T-helper 2 cell treated with Interferon-gamma antibody and Interleukin-4, amounts not matched to agents 5 μg/mL and 100 μg/mL, for 36 hours (primary cell): Measurements from ENCODE around the gene DAAM1.

Source experiments
- DNase-seq: peaks from one replicate; pipeline ENCODE4 v3.0.0; 2021; ENCODE audit warnings: low spot score
- H3K27ac Mint-ChIP-seq: one replicate; pipeline ENCODE4 v1.8.0; 2021; ENCODE audit warnings: mild to moderate bottlenecking, mixed read lengths
- H3K27me3 Mint-ChIP-seq: one replicate; pipeline ENCODE4 v1.8.0; 2021; ENCODE audit warnings: low read depth, mixed read lengths
- H3K36me3 Mint-ChIP-seq: one replicate; pipeline ENCODE4 v1.8.0; 2021; ENCODE audit warnings: low read depth, mixed read lengths
- H3K4me1 Mint-ChIP-seq: one replicate; pipeline ENCODE4 v1.8.0; 2021; ENCODE audit warnings: low read depth, mixed read lengths
- H3K4me3 Mint-ChIP-seq: one replicate; pipeline ENCODE4 v1.8.0; 2022; ENCODE audit warnings: mild to moderate bottlenecking, moderate library complexity, mixed read lengths
- H3K9me3 Mint-ChIP-seq: one replicate; pipeline ENCODE4 v1.8.0; 2021; ENCODE audit warnings: mixed read lengths

DAAM1 gene

DNA sequence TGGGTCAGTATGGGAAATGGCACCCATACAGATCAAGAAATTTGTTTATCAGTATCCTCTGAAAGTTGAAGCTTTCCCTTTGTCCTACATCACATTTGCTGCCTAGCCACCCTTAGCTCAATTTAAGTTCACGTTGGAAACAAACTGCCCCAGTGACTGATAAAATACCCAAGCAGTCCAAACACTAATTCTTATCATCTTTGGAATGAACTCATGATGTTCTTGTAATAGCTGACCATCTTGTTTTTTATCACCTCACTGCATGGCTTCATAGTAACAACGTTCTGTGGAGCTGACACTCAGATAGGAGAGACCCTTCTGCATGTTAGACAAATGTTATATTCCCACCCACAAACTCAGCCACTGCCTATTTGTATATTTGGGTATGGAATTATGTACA, 183.3 kb downstream of the DAAM1 start:
- Mint-ChIP-seq H3K4me3 (no peak overlapping the region), H3K36me3 (peaks cover 3% of the 10 kb centered on the region), H3K9me3 (no peaks in the 10 kb centered on the region), H3K27ac (no peak overlapping the region), H3K27me3 (peaks cover 8% of the 10 kb centered on the region), H3K4me1 (no peaks in the 10 kb centered on the region)
- no peak for DNase-seq

DNA sequence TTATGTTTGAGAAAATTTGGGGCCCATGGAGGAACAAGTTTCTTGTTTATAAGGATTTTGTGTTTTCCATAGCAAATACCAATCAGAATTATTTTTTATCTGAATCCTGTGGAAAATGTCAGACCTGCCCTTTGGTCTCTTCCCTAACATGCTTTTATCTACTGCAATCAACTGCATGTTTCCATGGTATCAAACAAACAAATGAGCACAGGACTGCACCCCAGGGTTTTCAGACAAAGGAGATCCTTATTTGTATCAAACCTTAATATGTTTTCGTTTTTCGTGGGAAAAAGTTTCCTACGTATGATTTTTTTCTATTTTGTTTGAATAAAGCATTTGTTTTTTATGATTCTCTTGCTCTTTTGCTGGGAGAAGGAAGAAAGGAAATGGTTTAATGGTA, 185.6 kb downstream of the DAAM1 start:
- H3K4me1 Mint-ChIP-seq: no peaks in the 10 kb centered on the region
- H3K36me3 Mint-ChIP-seq: peaks cover under 1% of the 10 kb centered on the region
- no peak overlapping the region for H3K27ac Mint-ChIP-seq
- peaks cover 14% of the 10 kb centered on the region for H3K27me3 Mint-ChIP-seq
- DNase-seq: no peak
- no peaks in the 10 kb centered on the region for H3K9me3 Mint-ChIP-seq
- no peak overlapping the region for H3K4me3 Mint-ChIP-seq

DNA sequence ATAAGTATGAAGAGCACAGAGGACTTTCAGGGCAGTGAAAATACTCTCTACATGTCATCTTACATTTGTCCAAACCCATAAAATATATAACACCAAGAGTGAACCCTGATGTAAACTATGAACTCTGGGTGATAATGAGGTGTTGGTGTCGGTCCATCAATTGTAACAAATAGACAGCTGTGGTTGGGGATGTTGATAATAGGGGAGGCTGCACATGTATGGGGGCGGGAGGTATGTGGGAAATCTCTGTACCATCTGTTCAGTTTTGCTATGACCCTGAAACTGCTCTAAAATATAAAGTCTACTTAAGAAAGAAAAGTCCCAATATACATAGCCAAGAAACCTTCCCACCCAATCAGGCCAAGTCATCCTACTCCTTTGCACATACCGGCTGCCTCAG, 188.2 kb downstream of the DAAM1 start:
- H3K27ac Mint-ChIP-seq: no peak overlapping the region

DNA sequence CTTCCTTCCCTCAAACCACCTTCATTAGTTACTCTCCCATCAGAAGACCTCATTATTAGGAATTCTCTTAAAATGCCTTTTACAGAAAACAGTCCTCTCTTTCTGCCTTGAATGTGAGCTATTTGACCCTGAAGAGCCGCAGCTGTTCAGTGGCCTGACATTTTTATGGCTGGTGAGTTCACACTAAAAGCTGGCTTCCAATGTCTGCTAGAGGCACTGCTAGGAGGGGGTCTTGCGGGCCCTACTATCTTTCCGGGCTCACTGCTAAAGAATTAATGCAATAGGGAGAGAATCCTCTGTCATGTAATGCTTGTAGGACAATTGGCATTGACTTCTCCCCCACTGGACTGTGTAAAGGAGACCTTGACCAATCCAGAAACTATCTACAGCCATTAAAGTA, 189.0 kb downstream of the DAAM1 start:
- no peaks in the 10 kb centered on the region for H3K36me3 Mint-ChIP-seq
- no peaks in the 10 kb centered on the region for H3K9me3 Mint-ChIP-seq
- H3K27me3 Mint-ChIP-seq: peaks cover 25% of the 10 kb centered on the region
- no peak overlapping the region for H3K27ac Mint-ChIP-seq
- no peak for DNase-seq
- no peak overlapping the region for H3K4me3 Mint-ChIP-seq
- H3K4me1 Mint-ChIP-seq: no peaks in the 10 kb centered on the region

More for the DNA sequence above, 188.2 kb downstream of the DAAM1 start:
- no peak overlapping the region for H3K4me3 Mint-ChIP-seq
- no peaks in the 10 kb centered on the region for H3K9me3 Mint-ChIP-seq
- no peak for DNase-seq
- H3K27me3 Mint-ChIP-seq: peaks cover 22% of the 10 kb centered on the region
- no peaks in the 10 kb centered on the region for H3K4me1 Mint-ChIP-seq
- no peaks in the 10 kb centered on the region for H3K36me3 Mint-ChIP-seq

DNA sequence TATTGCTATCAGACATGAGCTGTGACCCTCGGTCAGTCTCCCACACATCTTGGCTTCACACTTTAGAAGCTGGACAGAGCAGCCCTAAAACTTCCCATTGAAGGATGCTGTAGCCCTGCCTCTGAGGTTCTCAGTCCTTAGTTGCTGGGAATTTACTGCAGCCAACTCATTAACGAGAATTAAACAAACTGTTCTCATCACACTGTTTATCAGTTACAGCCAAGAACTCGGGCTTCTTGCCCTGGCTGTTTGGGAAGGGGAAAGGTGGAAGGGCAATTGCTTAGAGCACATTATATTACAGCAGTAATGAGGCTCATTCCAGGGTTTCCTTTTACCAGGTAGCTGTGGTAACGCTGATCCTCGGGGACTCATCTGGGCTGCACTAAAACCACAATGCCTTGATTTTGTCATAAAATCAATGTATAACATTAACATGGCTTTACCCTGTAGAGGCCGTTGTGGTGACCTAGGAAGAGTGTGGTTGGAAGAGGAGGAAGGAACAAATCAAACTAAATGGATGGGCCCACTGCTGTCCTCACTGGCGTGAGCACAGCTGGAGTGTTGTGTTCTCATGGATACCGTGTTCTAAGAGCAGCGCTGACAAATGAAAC, 189.6 kb downstream of the DAAM1 start:
- H3K4me3 Mint-ChIP-seq: no peak overlapping the region
- no peak overlapping the region for H3K27ac Mint-ChIP-seq
- DNase-seq: no peak
- H3K4me1 Mint-ChIP-seq: no peaks in the 10 kb centered on the region
- H3K9me3 Mint-ChIP-seq: no peaks in the 10 kb centered on the region
- H3K27me3 Mint-ChIP-seq: peaks cover 26% of the 10 kb centered on the region
- H3K36me3 Mint-ChIP-seq: no peaks in the 10 kb centered on the region

DNA sequence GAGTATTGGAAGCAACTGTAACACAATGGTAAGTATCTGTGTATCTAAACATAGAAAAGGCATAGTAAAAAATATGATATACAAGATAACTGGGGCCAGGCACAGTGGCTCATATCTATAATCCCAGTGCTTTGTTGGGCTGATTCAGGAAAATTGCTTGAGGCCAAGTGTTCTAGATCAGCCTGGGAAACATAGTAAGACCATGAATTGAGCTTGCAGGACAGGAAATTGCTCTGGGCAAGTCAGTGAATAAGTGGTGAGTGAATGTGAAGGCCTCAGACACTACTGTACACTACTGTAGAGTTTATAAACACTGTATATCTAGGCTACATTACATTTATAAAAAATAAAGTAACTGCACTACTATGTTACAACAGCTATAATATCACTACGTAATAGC, 201.5 kb downstream of the DAAM1 start:
- Mint-ChIP-seq H3K36me3 (no peaks in the 10 kb centered on the region), H3K9me3 (no peaks in the 10 kb centered on the region), H3K27me3 (peaks cover 11% of the 10 kb centered on the region), H3K4me1 (no peaks in the 10 kb centered on the region), H3K4me3 (no peak overlapping the region), H3K27ac (no peak overlapping the region)
- no peak for DNase-seq

DNA sequence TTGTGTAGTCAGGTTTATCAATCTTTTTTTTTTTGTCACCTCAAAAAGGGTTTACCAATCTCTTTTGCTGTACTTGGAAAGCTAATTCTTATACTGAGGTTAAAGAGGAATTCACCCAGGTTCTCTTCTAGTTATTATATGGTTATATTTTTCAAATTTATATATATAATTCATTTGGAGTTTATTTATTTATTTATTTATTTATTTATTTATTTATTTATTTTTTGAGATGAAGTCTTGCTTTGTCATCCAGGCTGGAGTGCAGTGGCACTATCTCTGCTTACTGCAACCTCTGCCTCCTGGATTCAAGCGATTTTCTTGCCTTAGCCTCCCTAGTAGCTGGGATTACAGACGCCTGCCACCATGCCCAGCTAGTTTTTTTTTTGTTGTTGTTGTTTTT, 202.9 kb downstream of the DAAM1 start:
- Mint-ChIP-seq H3K4me3 (no peak overlapping the region), H3K9me3 (no peaks in the 10 kb centered on the region), H3K4me1 (no peaks in the 10 kb centered on the region), H3K36me3 (no peaks in the 10 kb centered on the region), H3K27ac (no peak overlapping the region), H3K27me3 (peaks cover 10% of the 10 kb centered on the region)
- DNase-seq: no peak

DNA sequence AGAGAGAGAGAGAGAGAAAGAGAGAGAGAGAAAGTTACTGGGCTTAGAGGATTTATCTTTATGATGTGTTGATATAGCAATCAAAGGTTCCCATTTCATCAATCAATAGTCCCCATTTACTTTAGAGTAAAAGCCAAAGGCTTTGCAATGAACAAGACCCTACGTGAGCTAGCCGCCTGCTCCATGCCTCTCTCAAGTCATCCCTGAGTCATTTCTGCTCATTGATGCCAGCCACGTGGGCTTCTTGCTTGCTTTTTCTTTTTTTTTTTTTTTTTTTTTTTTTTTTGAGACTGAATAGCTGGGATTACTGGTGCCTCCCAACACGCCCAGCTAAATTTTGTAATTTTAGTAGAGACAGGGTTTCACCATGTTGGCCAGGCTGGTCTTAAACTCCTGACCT, 205.8 kb downstream of the DAAM1 start:
- no peak for DNase-seq
- H3K36me3 Mint-ChIP-seq: no peaks in the 10 kb centered on the region
- H3K27me3 Mint-ChIP-seq: peaks cover 8% of the 10 kb centered on the region
- peaks cover 10% of the 10 kb centered on the region for H3K4me1 Mint-ChIP-seq
- no peaks in the 10 kb centered on the region for H3K9me3 Mint-ChIP-seq
- H3K27ac Mint-ChIP-seq: no peak overlapping the region
- H3K4me3 Mint-ChIP-seq: no peak overlapping the region

DNA sequence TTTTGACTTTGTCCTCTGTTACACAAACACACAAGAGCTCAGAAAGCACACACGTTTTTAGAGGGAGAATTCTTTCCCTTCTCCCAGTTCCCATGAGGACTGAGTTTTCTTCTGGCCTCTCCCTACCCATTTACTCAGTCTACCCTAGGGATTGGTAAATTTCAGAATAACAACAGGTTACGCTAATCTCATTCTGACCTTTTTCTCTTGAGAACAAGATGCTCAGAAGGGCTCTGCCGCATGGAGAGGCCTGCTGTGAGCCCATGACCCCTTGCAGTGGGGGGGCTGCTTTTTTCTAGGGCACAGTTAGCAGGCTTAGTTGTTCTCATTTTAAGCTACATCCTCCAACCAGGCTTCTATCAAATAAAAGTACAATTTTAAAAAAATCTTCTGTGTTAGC, 207.2 kb downstream of the DAAM1 start:
- no peak overlapping the region for H3K4me3 Mint-ChIP-seq
- no peaks in the 10 kb centered on the region for H3K36me3 Mint-ChIP-seq
- H3K27ac Mint-ChIP-seq: no peak overlapping the region
- DNase-seq: no peak
- H3K4me1 Mint-ChIP-seq: peaks cover 11% of the 10 kb centered on the region
- H3K27me3 Mint-ChIP-seq: peaks cover 11% of the 10 kb centered on the region
- H3K9me3 Mint-ChIP-seq: no peaks in the 10 kb centered on the region

DNA sequence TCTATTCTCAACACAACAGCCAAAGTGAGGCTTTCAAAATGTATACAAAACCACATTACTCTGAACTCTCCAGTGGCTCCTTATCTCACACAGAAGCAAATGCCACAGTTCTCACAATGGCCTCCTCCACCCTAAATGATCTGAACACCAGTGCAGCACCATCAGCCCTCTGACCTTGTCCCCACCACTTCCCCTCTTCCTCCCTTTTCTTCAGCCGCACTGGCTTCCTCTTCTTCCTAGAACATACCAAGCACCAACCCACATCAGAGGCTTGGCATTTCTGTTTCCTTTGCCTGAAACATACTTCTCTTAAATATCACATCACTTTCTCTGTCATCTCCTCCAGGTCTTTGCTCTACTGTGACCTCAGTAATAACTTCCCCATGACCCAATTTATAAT, 210.4 kb downstream of the DAAM1 start:
- Mint-ChIP-seq H3K4me3 (peak overlapping the region; percentile 63), H3K4me1 (peaks cover 11% of the 10 kb centered on the region), H3K9me3 (no peaks in the 10 kb centered on the region), H3K27ac (peak overlapping the region; percentile 43), H3K36me3 (no peaks in the 10 kb centered on the region), H3K27me3 (peaks cover 25% of the 10 kb centered on the region)
- DNase-seq: peak; percentile 31

DNA sequence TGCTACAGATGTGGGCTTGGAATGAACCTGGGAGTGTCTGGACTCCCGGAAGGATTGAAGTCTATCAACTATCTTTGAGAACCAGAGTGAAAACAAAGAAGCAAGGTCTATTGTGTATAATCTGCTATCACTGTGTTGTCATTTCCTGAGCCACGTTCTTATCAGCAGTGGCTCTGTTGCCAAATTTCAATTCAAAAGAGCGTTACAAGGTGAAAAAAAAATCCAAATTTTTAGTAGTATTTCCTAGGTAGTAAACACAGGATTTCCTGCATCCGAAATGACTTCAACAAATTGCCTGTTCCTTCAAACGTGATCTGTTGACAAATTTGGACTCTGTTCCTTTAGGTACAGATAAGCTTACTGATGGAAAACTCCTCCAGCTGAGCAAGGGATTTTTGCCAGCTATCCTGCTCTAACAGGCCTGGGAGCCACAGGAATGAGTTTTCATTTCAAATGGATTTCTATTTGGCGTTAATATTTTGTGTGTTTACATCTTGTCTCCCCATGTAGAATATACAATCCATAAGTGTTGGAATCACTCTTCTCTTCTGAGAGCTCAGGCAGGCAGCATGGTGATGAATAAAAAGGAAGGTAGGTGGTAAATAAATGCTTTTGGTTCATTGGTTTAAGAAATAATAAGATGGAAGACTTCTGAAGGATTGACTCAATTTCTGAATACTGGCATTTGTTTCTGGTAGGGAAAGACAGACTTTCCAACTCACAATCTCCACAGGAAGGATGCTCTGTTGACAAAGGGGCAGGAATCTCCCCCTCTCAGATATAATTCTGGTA, 218.2 kb downstream of the DAAM1 start:
- H3K9me3 Mint-ChIP-seq: peaks cover 9% of the 10 kb centered on the region
- H3K27ac Mint-ChIP-seq: no peak overlapping the region

DNA sequence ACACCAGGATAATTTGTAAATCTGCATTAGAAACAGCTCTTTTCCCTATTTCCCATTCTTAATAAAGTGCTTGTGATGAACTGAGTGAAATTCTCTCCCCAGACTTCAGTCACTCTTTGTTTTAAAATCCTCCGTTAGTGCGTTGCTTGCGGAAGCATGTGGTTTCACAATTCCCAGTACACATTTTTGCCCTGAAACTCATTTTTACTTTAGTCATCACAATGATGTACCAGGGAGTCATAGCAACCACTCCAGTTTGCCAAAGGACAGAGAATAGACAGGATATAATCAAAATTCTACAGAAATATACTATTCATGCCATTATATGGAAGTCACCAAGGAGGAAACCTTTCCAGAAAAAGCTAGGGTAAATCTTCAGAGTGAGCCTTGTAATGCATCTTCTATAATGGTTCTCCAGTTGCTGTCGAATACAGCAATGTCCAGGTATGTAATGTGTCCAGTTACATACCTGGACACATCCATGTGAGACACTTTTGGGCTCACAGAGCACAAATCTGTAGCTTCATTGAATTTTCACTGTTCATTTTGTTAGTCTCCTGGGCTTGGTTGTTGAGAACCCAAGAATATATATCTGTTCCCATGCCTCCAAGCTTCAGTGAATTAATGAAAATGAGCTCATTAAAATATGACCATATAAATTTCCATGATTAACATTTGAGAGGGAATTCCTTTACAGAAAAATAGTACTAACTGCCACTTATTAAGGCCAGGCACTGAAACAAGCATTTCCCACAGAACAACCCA, 219.0 kb downstream of the DAAM1 start:
- no peak for DNase-seq
- Mint-ChIP-seq H3K9me3 (peaks cover 9% of the 10 kb centered on the region), H3K27me3 (peaks cover 31% of the 10 kb centered on the region), H3K4me3 (no peak overlapping the region), H3K27ac (no peak overlapping the region), H3K4me1 (no peaks in the 10 kb centered on the region), H3K36me3 (no peaks in the 10 kb centered on the region)

More for the DNA sequence above, 218.2 kb downstream of the DAAM1 start:
- Mint-ChIP-seq H3K36me3 (no peaks in the 10 kb centered on the region), H3K4me1 (no peaks in the 10 kb centered on the region), H3K27me3 (peaks cover 33% of the 10 kb centered on the region), H3K4me3 (no peak overlapping the region)
- no peak for DNase-seq

DNA sequence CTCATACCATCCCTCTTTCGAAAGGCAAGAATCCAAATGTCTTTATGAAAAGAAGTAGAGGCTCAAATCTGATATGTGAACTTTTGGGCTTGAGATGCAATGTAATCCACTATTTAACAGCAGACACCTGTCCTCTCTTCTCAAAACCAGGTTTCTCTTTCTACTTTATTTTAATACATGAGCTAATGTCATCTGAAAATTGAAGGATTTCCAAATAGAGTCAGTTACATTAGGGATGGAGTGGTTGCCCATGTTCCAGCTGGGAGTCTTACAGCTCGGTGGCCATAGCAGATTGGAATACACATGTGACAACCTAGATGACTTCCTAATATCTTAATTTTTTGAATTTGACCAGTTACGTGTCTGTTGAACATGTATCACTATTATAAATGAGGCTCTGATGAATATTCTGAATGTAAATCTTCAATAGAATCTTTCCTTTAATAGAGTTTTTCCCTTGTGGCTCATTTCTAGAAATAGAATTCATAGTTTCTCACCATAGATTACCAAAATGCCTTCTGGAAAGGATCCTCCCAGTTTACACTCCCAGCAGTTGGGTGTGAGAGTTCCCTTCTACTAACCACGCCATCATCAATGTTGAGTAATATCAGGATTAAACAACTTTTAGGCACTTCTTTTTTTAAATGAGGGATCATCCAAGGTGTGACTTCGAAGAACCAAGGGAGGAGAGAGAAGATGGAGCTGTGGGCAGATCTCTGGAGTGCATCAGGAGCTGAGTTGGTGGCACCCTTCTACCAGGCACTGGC, 227.6 kb downstream of the DAAM1 start:
- no peaks in the 10 kb centered on the region for H3K36me3 Mint-ChIP-seq
- no peak overlapping the region for H3K4me3 Mint-ChIP-seq
- H3K27me3 Mint-ChIP-seq: peaks cover 5% of the 10 kb centered on the region
- H3K4me1 Mint-ChIP-seq: no peaks in the 10 kb centered on the region
- no peak overlapping the region for H3K27ac Mint-ChIP-seq
- no peak for DNase-seq
- H3K9me3 Mint-ChIP-seq: no peaks in the 10 kb centered on the region

DNA sequence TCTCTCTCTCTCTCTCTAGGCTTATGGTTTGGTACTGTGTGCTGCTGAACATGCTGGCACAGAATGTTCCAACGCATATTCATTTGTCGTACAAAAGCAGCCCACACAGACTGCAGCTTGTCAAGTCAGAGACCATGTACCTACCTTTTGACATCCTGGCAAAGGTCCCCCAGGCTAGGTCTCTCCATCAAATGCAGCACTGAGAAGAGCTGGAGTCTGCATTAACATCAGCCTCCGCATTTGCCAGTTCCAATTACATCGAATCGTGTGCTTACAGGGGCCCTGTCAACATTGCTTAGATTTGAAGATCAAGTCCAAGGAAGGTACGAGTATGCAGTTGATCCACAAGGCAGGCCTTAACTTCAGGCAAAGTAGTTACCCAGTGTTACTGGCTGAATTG, 228.8 kb downstream of the DAAM1 start:
- no peak overlapping the region for H3K4me3 Mint-ChIP-seq
- H3K36me3 Mint-ChIP-seq: no peaks in the 10 kb centered on the region
- DNase-seq: no peak
- H3K27me3 Mint-ChIP-seq: peaks cover 2% of the 10 kb centered on the region
- no peaks in the 10 kb centered on the region for H3K4me1 Mint-ChIP-seq
- no peak overlapping the region for H3K27ac Mint-ChIP-seq
- no peaks in the 10 kb centered on the region for H3K9me3 Mint-ChIP-seq
